PFSK-1 (cell line): ENCODE results near the gene PRPF18.

Experiments used
- FOXP2 ChIP-seq: optimal IDR thresholded peaks from 2 replicates; pipeline ENCODE3; 2011; ENCODE audit warnings: borderline replicate concordance, control low read depth, inconsistent platforms; ENCODE audit not compliant: insufficient read depth; ENCODE audit errors: extremely low read length, extremely low read depth
- POLR2AphosphoS5 ChIP-seq: IDR thresholded peaks from 2 replicates; pipeline ENCODE4 v1.6.1; 2012; ENCODE audit warnings: low read depth, mild to moderate bottlenecking, control low read depth, low read length, moderate library complexity
- SIN3A ChIP-seq: IDR thresholded peaks from 2 replicates; pipeline ENCODE4 v1.6.1; 2012; ENCODE audit warnings: mild to moderate bottlenecking, low read length, moderate library complexity, borderline replicate concordance; ENCODE audit not compliant: insufficient read depth
- TAF1 ChIP-seq: IDR thresholded peaks from 2 replicates; pipeline ENCODE4 v1.6.1; 2012; ENCODE audit warnings: low read length, control low read depth, borderline replicate concordance; ENCODE audit not compliant: insufficient read depth

DNA sequence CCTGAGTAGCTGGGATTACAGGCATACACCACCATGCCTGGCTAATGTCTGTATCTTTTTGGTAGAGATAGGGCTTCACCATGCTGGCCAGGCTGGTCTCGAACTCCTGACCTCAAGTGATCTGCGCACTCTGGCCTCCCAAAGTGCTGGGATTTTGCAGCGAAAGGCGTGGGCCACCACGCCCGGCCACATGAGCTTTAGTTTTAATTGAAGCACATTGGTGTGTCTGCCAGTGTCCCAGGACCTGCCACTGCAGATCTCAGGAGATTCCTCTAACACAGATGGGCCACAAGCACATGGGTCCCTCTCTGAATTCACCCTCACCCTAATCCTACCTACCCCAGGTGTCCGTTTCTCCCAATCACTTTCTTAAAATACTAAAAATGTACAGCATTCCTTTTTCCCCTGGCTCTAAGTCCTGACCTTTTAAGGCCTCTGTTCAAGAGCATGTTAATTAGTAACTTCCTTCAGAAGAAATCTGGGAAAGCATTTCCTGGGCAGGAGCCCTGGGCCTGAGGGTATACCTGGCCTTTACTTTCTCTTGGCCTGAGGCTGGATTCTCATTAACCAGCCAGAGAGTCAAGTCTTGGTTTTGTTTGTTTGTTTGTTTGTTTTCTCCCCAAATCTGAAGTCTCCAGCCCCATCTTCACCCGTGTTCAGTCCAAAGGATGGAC, 82.6 kb downstream of the PRPF18 start:
- TF ChIP-seq POLR2AphosphoS5 = no peak
- no peak for TF ChIP-seq SIN3A
- TF ChIP-seq TAF1 = no peak
- TF ChIP-seq FOXP2 = no peak
